ENCODE results near the gene NAT14.

Gene NAT14

DNA sequence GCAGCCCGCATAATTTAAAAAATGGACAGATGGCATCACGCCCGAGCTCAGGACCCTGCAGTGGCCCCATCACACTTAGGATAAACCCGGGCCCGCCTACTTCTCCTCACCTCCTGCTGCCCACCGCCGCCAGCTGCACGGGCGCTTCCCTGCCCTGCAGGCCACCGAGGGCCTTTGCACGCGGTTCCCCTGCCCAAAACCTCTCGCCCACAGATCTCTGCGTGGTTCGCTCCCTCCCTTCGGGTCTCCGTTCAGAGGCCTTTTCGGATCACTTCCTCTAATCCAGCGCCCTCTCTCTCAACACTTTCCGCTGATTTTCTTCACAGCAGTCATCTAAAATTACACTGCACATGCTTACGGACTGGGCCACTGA lies 43.7 kb upstream of the NAT14 start:
- DNase-seq: peak; percentile 53
- Histone ChIP-seq H3K27me3 (ENCODE audit: insufficient read depth, low read depth, severe bottlenecking) (peaks cover 12% of the 10 kb centered on the region), H3K4me3 (ENCODE audit: low read depth, low read length) (peak overlapping the region; percentile 35), H3K27ac (no peak overlapping the region), H3K9me3 (ENCODE audit: severe bottlenecking) (no peaks in the 10 kb centered on the region), H3K36me3 (no peaks in the 10 kb centered on the region)
- TF ChIP-seq, protein P1, sequence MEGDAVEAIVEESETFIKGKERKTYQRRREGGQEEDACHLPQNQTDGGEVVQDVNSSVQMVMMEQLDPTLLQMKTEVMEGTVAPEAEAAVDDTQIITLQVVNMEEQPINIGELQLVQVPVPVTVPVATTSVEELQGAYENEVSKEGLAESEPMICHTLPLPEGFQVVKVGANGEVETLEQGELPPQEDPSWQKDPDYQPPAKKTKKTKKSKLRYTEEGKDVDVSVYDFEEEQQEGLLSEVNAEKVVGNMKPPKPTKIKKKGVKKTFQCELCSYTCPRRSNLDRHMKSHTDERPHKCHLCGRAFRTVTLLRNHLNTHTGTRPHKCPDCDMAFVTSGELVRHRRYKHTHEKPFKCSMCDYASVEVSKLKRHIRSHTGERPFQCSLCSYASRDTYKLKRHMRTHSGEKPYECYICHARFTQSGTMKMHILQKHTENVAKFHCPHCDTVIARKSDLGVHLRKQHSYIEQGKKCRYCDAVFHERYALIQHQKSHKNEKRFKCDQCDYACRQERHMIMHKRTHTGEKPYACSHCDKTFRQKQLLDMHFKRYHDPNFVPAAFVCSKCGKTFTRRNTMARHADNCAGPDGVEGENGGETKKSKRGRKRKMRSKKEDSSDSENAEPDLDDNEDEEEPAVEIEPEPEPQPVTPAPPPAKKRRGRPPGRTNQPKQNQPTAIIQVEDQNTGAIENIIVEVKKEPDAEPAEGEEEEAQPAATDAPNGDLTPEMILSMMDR (IDR thresholded peaks at IDR 0.05; ENCODE audit: low read depth, low read length): no peak

DNA sequence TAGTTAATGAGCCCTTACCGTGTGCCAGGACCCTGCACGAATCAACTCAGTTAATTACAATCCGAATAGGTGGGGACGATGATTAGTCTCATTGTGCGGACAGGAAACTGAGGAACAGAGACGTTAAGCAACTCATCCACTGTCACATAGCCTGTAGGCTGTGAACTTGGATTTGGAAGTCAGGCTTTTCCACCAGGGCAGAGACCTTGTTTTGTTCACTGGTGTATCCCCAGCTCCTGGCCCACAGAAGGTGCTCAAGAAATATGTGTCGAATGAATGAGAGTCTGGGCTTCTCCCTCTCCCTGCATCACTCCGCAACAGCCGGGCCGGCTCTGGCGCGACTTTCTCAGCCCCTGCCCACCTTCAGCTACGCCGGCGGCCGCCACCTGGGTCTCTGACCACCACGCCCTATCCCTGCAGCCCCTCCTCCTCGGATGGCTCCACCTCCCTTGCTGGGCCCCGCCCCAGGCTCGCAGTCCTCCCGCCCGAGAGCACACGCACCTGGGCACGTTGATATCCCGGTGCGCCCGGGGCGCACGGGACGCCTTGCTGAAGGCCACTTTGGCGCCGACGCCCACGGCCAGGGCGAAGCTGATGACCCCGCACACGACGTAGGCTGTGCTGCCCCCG lies 43.2 kb upstream of the NAT14 start:
- Histone ChIP-seq H3K9me3 (ENCODE audit: severe bottlenecking) (no peaks in the 10 kb centered on the region), H3K36me3 (no peaks in the 10 kb centered on the region), H3K27me3 (ENCODE audit: insufficient read depth, low read depth, severe bottlenecking) (peaks cover 12% of the 10 kb centered on the region), H3K4me3 (ENCODE audit: low read depth, low read length) (peak overlapping the region; percentile 35), H3K27ac (no peak overlapping the region)
- TF ChIP-seq, protein P1 (IDR thresholded peaks at IDR 0.05; ENCODE audit: low read depth, low read length): no peak
- peak; percentile 79 for DNase-seq

DNA sequence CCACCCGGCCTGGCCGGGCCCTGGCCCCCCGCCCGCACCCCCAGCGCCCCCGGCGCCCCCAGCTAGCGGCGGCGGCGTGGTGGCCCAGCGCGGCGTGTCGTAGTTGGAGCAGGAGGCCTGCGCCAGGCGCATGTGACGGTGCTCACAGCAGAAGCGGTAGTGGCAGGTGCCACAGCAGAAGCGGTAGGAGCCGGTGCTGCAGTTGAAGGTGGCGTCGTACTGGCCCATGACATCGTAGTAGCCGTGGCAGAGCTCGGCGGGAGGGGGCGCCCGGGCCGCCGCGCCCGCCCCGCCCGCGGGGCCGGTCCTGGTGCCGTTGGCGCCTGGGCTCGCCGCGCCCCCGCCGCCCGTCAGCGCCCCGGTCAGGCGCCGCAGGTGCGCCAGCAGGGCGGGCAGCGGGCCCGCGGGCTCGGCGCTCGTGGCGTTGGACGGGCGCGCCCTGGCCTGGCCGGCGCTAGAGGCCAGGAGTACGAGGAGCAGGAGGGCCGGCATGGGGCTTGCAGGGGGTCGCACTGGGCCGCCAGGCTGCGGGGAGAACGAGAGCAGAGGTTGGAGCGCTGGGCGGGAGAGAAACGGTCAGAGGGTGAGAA lies 42.5 kb upstream of the NAT14 start:
- peaks cover 12% of the 10 kb centered on the region for H3K27me3 ChIP-seq (ENCODE audit: insufficient read depth, low read depth, severe bottlenecking)
- no peaks in the 10 kb centered on the region for H3K36me3 ChIP-seq
- TF ChIP-seq, protein P1 (IDR thresholded peaks at IDR 0.05; ENCODE audit: low read depth, low read length): no peak
- peak; percentile 60 for DNase-seq
- no peak overlapping the region for H3K27ac ChIP-seq
- no peaks in the 10 kb centered on the region for H3K9me3 ChIP-seq (ENCODE audit: severe bottlenecking)
- H3K4me3 ChIP-seq (ENCODE audit: low read depth, low read length): peak overlapping the region; percentile 38

DNA sequence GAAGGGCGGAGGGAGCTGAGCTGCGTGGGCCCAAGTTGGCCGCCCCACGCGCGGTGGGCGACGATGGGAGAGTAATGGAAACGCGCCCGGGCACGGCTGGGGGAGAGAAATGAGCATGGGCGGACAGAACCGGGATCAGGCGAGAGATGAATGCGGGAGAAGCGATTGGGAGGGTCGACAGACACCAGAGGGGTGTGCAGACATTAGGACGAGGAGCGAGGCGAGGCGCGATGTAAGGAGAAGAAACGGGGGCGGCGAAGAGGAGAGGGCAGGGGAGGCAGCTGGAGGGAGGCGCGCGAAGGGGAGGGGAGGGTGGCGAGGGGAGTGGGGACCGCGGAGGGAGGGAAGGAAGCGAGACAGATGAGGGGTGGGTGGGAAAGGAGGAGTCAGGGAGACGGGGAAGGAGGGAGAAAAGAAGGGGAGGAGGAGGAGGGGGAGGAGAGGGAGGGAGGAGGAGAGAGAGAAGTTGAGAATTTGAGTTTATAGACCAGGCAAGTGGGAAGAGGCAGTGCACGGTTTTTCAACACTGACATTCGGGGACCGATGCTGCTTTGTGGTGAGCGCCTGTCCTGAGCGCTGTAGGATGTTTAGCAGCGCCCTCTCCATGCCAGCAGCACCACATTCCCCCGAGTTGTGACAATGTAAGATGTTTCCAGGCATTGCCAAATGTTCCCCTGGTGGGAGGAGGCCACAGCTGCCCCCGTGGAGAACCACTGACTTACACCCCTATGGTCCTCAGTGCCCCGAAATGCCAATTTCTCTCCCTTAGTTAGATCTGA lies 41.8 kb upstream of the NAT14 start, which contains the start of gene SHISA7:
Gene SHISA7 (minus strand): TSS at position 256 of the 779 bp plus-strand sequence. CDS start 437 bp downstream, outside the sequence.
- Histone ChIP-seq H3K9me3 (ENCODE audit: severe bottlenecking) (no peaks in the 10 kb centered on the region), H3K4me3 (ENCODE audit: low read depth, low read length) (peak within 1 kb of the TSS; percentile 38), H3K27ac (no peak within 1 kb of the TSS), H3K36me3 (no peaks in the 10 kb centered on the region), H3K27me3 (ENCODE audit: insufficient read depth, low read depth, severe bottlenecking) (peaks cover 12% of the 10 kb centered on the region)
- peak; percentile 54 for DNase-seq
- TF ChIP-seq, protein P1 (IDR thresholded peaks at IDR 0.05; ENCODE audit: low read depth, low read length): no peak

DNA sequence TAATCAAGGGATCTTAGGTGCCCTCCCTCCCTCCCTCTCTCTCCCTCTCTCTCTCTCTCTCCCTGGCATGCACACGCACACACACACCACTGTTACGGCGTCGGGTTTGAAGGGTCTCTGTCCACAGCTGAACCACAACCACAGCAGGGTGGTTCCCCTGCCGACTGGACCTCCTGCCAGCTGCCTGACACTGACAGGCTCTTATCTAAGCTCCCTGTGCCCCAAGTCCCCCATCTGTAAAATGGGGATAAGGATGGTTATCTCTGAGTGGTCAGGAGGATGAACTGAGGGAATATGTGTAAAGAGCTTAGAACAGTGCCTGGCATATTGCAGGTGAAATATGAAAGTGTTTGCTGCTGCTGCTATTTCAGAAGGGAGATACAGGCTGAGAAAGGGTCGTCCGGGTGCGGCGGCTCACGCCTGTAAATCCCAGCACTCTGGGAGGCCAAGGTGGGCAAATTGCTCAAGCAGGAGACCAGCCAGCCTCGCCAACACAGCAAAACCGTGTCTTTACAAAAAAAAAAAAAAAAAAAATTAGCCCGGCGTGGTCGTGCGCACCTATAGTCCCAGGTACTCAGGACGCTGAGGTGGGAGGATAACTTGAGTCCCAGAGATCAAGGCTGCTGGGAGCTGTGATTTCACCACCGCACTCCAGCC lies 41.0 kb upstream of the NAT14 start:
- H3K27me3 ChIP-seq (ENCODE audit: insufficient read depth, low read depth, severe bottlenecking): peaks cover 12% of the 10 kb centered on the region
- DNase-seq: no peak
- H3K4me3 ChIP-seq (ENCODE audit: low read depth, low read length): no peak overlapping the region
- H3K9me3 ChIP-seq (ENCODE audit: severe bottlenecking): no peaks in the 10 kb centered on the region
- TF ChIP-seq, protein P1 (IDR thresholded peaks at IDR 0.05; ENCODE audit: low read depth, low read length): no peak
- no peaks in the 10 kb centered on the region for H3K36me3 ChIP-seq
- H3K27ac ChIP-seq: no peak overlapping the region

Data from WERI-Rb-1 (cell line).